GM12892 (cell line): ENCODE data around the gene JAK1.

Experiments
- DNase-seq: peaks from one replicate; pipeline ENCODE4 v3.0.0; 2011; ENCODE audit not compliant: insufficient read length
- FAIRE-seq: peaks from 2 replicates; lab custom pipeline; 2011; peaks lifted over from hg19 to GRCh38; lab: Jason Lieb, UNC
- POLR2A ChIP-seq: IDR thresholded peaks from 2 replicates; pipeline ENCODE4 v1.6.1; 2011; ENCODE audit warnings: low read depth, low read length, control low read depth
- POLR2AphosphoS5 ChIP-seq: IDR thresholded peaks from 2 replicates; pipeline ENCODE4 v1.6.1; 2011; ENCODE audit warnings: low read depth, low read length, control low read depth
- TAF1 ChIP-seq: IDR thresholded peaks from 2 replicates; pipeline ENCODE4 v1.6.1; 2011; ENCODE audit warnings: low read depth, mild to moderate bottlenecking, control low read depth, low read length, borderline replicate concordance

Gene JAK1

GRCh38 chr1:64956733-64957441 lies 9.5 kb downstream of the JAK1 start:
- DNase-seq (peak; percentile 60), FAIRE-seq (peak; percentile 88)
- TF ChIP-seq POLR2A (no peak), TAF1 (no peak), POLR2AphosphoS5 (no peak)

- TF ChIP-seq POLR2AphosphoS5: no peak
- no peak for TF ChIP-seq POLR2A
- no peak for TF ChIP-seq TAF1
- FAIRE-seq: peak; percentile 36
Measured at GRCh38 chr1:64956010-64956640, 10.2 kb downstream of the JAK1 start.

GRCh38 chr1:64955097-64956009 lies 11.0 kb downstream of the JAK1 start:
- peak; percentile 9 for FAIRE-seq
- TF ChIP-seq POLR2AphosphoS5 (no peak), TAF1 (no peak), POLR2A (no peak)
- no peak for DNase-seq

More at GRCh38 chr1:64956010-64956640, 10.2 kb downstream of the JAK1 start:
- DNase-seq: no peak

- FAIRE-seq: peak; percentile 46
Measured at GRCh38 chr1:64953241-64953640, 13.1 kb downstream of the JAK1 start.

GRCh38 chr1:64950284-64950809 lies 16.0 kb downstream of the JAK1 start:
- no peak for TF ChIP-seq TAF1
- TF ChIP-seq POLR2AphosphoS5: no peak
- DNase-seq (no peak), FAIRE-seq (no peak)

More at GRCh38 chr1:64953241-64953640, 13.1 kb downstream of the JAK1 start:
- TF ChIP-seq POLR2A: no peak
- no peak for TF ChIP-seq TAF1
- no peak for TF ChIP-seq POLR2AphosphoS5
- DNase-seq: no peak

- DNase-seq: no peak
- TF ChIP-seq POLR2AphosphoS5: no peak
- TF ChIP-seq TAF1: no peak
- no peak for TF ChIP-seq POLR2A
- peak; percentile 33 for FAIRE-seq
Measured at GRCh38 chr1:64948905-64949833, 17.2 kb downstream of the JAK1 start.

- TF ChIP-seq POLR2A (no peak), TAF1 (no peak), POLR2AphosphoS5 (no peak)
- FAIRE-seq: no peak
Measured at GRCh38 chr1:64948216-64948615, 18.1 kb downstream of the JAK1 start.

GRCh38 chr1:64946916-64947315 lies 19.4 kb downstream of the JAK1 start:
- DNase-seq (no peak), FAIRE-seq (no peak)
- no peak for TF ChIP-seq TAF1
- no peak for TF ChIP-seq POLR2AphosphoS5
- no peak for TF ChIP-seq POLR2A

More at GRCh38 chr1:64948216-64948615, 18.1 kb downstream of the JAK1 start:
- DNase-seq: no peak

- FAIRE-seq (no peak), DNase-seq (no peak)
- TF ChIP-seq POLR2AphosphoS5 (no peak), TAF1 (no peak), POLR2A (no peak)
Measured at GRCh38 chr1:64944913-64945312, 21.4 kb downstream of the JAK1 start.

GRCh38 chr1:64942675-64943074 lies 23.7 kb downstream of the JAK1 start:
- no peak for DNase-seq
- no peak for FAIRE-seq
- TF ChIP-seq POLR2AphosphoS5: no peak
- no peak for TF ChIP-seq TAF1
- TF ChIP-seq POLR2A: no peak
